Left ventricle myocardium inferior (tissue), 1 donor: Measurements from ENCODE around the gene PPIP5K2. TPM values are rescaled to one million over a fixed set of nuclear protein-coding genes. Genes with fewer than 3 reads are reported as not detected.

Experiments used
- DNase-seq: peaks from one replicate; pipeline ENCODE4 v3.0.0-alpha.2; 2020
- H3K27ac ChIP-seq: fragments of 200-600 bp; replicated peaks from 2 replicates; pipeline ENCODE4 v1.8.0; 2021
- H3K27me3 ChIP-seq: fragments of 200-600 bp; 2 replicates; pipeline ENCODE4 v1.8.0; 2021; ENCODE audit warnings: low read depth
- H3K36me3 ChIP-seq: fragments of 200-600 bp; 2 replicates; pipeline ENCODE4 v1.8.0; 2021
- H3K4me1 ChIP-seq: fragments of 200-600 bp; 2 replicates; pipeline ENCODE4 v1.8.0; 2021
- H3K4me3 ChIP-seq: fragments of 200-600 bp; 2 replicates; pipeline ENCODE4 v1.8.0; 2021; ENCODE audit warnings: mild to moderate bottlenecking, moderate library complexity
- H3K9me3 ChIP-seq: fragments of 200-600 bp; replicated peaks from 2 replicates; pipeline ENCODE4 v1.8.0; 2021
- intact Hi-C: fragments of 100-400 bp; cut with micrococcal nuclease; formaldehyde crosslinking; loops from one replicate; pipeline ENCODE4 v1.11.0; 2022
- total RNA-seq: library from RNA; stranded (reverse); fragmentation: NEBNext Ultra II Directional; extraction: Animal tissue kit (Norgen Biotek cat#: 25700); gene quantifications from one replicate; pipeline ENCODE4 v1.2.1, GENCODE V29; 2021
- TF ChIP-seq, protein P1 (sequence below): fragments of 200-600 bp; IDR thresholded peaks from 2 replicates; pipeline ENCODE4 v1.8.0; 2021; ENCODE audit warnings: antibody characterized with exemption, mild to moderate bottlenecking, borderline replicate concordance
- donor health status: DM: no; HTN: yes; CAD: no; lungs with severe emphysema.

Gene PPIP5K2
- total RNA-seq, 1 donor from 2014 or later = 28.5 TPM

DNA sequence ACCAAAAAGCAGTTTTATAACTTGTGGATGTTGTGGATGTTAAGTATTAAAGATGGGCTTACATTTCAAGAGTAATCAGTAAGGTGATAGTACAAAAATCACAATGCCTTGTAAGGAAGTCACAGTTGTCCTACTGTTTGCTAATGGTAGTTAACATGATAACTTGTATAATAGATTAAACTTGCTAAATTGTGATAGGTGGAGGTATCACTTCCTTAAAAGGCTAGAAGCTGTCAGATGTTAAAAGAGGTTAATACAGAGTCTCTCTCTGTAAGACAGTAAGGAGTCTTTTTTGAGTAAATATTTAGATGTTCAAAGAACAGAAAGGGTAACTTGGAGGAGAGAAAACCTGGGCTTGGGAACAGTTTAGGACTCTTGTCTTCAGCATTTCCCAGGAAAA, 124.3 kb downstream of the PPIP5K2 start:
- TF ChIP-seq, protein P1, sequence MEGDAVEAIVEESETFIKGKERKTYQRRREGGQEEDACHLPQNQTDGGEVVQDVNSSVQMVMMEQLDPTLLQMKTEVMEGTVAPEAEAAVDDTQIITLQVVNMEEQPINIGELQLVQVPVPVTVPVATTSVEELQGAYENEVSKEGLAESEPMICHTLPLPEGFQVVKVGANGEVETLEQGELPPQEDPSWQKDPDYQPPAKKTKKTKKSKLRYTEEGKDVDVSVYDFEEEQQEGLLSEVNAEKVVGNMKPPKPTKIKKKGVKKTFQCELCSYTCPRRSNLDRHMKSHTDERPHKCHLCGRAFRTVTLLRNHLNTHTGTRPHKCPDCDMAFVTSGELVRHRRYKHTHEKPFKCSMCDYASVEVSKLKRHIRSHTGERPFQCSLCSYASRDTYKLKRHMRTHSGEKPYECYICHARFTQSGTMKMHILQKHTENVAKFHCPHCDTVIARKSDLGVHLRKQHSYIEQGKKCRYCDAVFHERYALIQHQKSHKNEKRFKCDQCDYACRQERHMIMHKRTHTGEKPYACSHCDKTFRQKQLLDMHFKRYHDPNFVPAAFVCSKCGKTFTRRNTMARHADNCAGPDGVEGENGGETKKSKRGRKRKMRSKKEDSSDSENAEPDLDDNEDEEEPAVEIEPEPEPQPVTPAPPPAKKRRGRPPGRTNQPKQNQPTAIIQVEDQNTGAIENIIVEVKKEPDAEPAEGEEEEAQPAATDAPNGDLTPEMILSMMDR = no peak
- H3K4me3 ChIP-seq = no peak overlapping the region
- peaks cover 9% of the 10 kb centered on the region for H3K9me3 ChIP-seq
- intact Hi-C loops = no loop called here
- H3K4me1 ChIP-seq = no peaks in the 10 kb centered on the region
- no peaks in the 10 kb centered on the region for H3K36me3 ChIP-seq
- no peak for DNase-seq
- no peak overlapping the region for H3K27ac ChIP-seq
- peaks cover 12% of the 10 kb centered on the region for H3K27me3 ChIP-seq

- H3K27ac ChIP-seq = no peak overlapping the region
- no peak for DNase-seq
- no peaks in the 10 kb centered on the region for H3K36me3 ChIP-seq
- no peaks in the 10 kb centered on the region for H3K9me3 ChIP-seq
- H3K4me3 ChIP-seq = no peak overlapping the region
- intact Hi-C loops = no loop called here
- H3K4me1 ChIP-seq = no peaks in the 10 kb centered on the region
- H3K27me3 ChIP-seq = peaks cover 12% of the 10 kb centered on the region
- TF ChIP-seq, protein P1 = no peak
Measured at GRCh38 chr5:103245761-103246160, 125.7 kb downstream of the PPIP5K2 start.

GRCh38 chr5:103247118-103247517, 127.0 kb downstream of the PPIP5K2 start:
- H3K4me1 ChIP-seq = no peaks in the 10 kb centered on the region
- no peak overlapping the region for H3K27ac ChIP-seq
- intact Hi-C loops = no loop called here
- no peak for DNase-seq
- TF ChIP-seq, protein P1 = no peak
- H3K4me3 ChIP-seq = no peak overlapping the region
- H3K36me3 ChIP-seq = no peaks in the 10 kb centered on the region
- peaks cover 12% of the 10 kb centered on the region for H3K27me3 ChIP-seq
- no peaks in the 10 kb centered on the region for H3K9me3 ChIP-seq

DNA sequence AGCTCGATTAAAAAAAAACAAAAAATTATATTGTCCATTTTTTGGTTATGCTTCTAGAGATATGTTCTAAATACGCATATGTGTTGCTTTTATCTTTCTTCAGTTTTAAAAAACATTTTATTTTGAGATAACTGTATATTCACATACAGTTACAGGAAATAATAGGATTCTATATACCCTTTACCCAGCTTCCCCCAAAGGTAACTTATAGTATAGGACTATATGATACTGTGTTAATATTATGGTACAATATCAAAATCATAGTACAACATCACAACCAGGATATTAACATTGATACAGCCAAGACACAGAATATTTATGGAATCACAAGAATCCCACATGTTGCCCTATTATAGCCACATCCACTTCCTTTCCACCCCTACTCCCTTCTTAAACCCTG, 129.0 kb downstream of the PPIP5K2 start:
- intact Hi-C loops = no loop called here
- H3K27ac ChIP-seq = no peak overlapping the region
- no peaks in the 10 kb centered on the region for H3K4me1 ChIP-seq
- TF ChIP-seq, protein P1 = no peak
- no peak overlapping the region for H3K4me3 ChIP-seq
- no peaks in the 10 kb centered on the region for H3K36me3 ChIP-seq
- peaks cover 4% of the 10 kb centered on the region for H3K27me3 ChIP-seq
- DNase-seq = no peak
- H3K9me3 ChIP-seq = no peaks in the 10 kb centered on the region

GRCh38 chr5:103254921-103255320, 134.8 kb downstream of the PPIP5K2 start:
- Histone ChIP-seq H3K36me3 (no peaks in the 10 kb centered on the region), H3K27ac (no peak overlapping the region), H3K9me3 (no peaks in the 10 kb centered on the region), H3K4me1 (peaks cover 19% of the 10 kb centered on the region), H3K4me3 (no peak overlapping the region), H3K27me3 (no peaks in the 10 kb centered on the region)
- no peak for DNase-seq
- intact Hi-C loops = no loop called here
- TF ChIP-seq, protein P1 = no peak

DNA sequence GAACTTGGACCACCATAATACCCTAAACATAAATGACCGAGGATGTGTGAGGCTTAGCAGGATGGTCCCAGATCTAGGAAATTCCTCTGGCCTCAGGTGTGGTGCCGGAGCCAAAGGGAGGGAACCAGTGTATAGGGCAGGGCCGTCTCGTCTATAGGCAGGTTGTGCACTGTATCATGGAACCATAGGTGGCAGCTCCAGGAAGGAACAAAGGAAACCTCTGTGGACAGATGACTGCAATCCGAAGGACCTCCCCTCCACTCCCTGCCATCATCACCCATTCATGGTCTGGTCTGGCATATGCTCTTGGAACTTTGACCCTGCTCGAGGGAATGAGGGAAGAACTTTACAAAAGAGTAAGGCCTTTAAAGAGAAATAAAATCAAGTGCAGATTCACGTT, 135.6 kb downstream of the PPIP5K2 start:
- TF ChIP-seq, protein P1 = no peak
- Histone ChIP-seq H3K27me3 (no peaks in the 10 kb centered on the region), H3K36me3 (no peaks in the 10 kb centered on the region), H3K4me1 (peaks cover 27% of the 10 kb centered on the region), H3K27ac (no peak overlapping the region), H3K9me3 (no peaks in the 10 kb centered on the region), H3K4me3 (no peak overlapping the region)
- no peak for DNase-seq
- intact Hi-C loops = no loop called here
